KBM-7 (cell line): ENCODE results near the gene HSD3B7.
"Not testable (repeated sequence)": the region's sequence is repeated elsewhere in the genome, so short reads cannot be mapped to it uniquely, and the experiment has no call there.

Experiments used
- DNase-seq: peaks from one replicate; pipeline ENCODE4 v3.0.0-alpha.2; 2015
- in situ Hi-C: fragments of 300-500 bp; cut with MboI; formaldehyde crosslinking; loops from 2 replicates; pipeline ENCODE4 v1.14.3; 2020; ENCODE audit warnings: low sequenced_read_pairs, low pct_unique_long_range_greater_than_20kb, mixed read lengths

Gene HSD3B7

DNA sequence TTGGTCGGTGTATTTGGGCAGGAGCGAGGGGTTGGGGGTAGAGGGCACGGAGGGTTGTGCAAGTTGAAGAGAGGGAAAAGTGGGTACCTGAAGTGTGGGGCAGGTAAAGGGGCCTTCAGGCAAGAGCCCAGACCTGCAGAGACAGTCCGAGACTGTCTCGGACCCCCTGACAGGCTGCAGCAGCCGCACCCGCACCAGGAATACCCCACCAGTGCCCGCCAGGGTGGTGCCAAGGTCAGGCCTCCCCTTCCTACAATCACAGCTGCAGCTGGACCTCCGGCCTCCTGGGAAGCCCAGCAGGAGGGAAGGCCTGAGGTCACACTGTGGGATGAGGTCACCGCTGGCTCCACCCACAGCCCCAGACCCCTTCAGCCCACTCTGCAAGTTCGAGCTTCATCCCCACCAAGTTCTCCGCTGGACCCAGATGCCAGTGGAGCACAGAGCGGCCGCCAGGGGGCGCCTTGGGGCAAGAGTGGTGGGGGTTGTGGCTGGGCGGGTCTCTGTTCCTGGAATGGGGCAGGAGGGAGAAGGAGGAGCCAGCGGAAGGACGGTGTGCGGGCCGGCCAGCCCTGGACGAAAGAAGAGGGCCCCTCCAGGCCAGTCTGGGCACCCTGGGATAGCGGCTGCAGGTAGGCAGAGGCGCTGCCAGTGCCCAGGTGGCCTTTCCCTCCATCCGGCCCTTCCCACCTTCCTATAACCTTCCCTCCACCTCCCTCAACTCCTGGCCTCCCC, at the start of gene HSD3B7:
Gene HSD3B7, plus strand, starts transcription at position 539 of the 732 bp plus-strand sequence. CDS start 452 bp downstream, outside the sequence.
- in situ Hi-C loops, result no loop called here
- DNase-seq, result peak; percentile 85

DNA sequence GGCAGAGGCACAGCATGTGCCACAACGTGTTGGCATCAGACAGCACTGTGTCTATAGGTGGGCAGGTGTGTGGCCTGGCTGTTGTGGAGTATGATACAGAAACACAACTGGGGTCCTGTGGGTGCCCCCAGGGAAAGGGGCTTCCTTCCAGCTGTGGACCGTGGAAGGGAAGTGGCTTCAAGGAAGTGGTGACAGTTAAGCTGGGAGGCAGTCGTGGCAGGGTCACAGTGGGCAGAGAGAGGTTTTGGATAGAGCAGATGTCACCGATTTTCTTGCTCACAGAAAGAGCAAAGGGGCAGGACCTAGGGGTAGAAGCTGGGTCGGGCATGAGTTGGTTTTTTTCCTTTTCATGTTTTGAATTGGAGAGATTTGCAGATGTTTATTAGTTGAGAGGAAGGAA, 47.3 kb upstream of the HSD3B7 start:
- in situ Hi-C loops, result no loop called here
- no peak for DNase-seq

DNA sequence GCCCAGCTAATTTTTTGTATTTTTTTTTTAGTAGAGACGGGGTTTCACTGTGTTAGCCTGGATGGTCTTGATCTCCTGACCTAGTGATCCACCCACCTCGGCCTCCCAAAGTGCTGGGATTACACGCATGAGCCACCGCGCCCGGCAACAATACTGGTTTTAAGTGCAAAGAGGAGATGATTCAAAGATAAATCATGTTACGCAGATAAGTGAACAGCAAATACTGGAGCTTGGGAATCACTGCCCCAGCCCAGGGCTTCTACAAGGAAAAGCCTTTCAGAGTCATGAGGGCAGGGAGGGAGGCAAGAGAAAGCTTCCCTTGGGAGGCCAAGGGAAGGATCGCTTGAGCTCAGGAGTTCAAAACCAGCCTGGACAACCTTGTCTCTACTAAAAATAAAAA, 45.4 kb upstream of the HSD3B7 start:
- in situ Hi-C loops, DNase-seq: not testable (repeated sequence)

DNA sequence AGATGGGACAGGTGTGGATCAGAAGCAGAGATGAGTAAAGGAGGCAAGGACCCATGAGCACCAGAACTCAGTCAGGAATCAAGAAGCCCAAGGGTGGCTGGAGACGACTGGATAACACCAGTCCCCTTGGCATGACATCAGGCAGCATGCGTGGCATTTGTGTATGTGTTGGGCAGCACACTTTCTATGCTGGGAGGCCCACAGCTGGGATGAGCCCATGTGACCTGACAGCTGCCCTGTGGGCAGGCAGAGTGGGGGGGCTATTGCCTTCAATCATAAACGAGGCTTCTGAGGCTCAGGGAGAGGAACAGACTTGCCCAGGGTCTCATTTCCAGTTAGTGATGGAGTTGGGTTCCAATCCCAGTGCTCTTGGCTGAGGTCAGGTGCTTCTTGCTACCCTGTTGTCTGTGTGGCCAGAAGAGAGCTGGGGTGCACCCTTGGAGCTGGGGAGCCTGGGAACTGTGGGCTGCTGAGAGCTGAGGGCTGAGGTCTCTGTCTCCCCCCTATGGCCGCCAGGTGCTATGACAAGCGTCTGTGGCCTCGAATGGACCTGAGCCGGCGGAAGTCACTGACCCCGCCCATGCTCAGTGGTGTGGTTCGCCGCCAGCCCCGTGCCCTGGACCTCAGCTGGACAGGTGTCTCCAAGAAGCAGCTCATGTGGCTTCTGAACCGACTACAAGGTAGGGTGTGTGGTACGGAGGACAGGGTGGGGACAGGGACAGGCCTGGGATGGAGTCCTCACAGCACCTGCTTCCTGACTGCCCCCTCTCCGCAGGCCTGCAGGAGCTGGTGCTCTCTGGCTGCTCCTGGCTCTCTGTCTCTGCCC, 43.2 kb upstream of the HSD3B7 start:
- DNase-seq, result peak; percentile 79
- in situ Hi-C loops, result no loop called here

GRCh38 chr16:30942426-30942806, 42.6 kb upstream of the HSD3B7 start:
- in situ Hi-C loops, result no loop called here
- no peak for DNase-seq

- in situ Hi-C loops, result no loop called here
- no peak for DNase-seq
Measured at GRCh38 chr16:30944352-30944751, 40.7 kb upstream of the HSD3B7 start.

DNA sequence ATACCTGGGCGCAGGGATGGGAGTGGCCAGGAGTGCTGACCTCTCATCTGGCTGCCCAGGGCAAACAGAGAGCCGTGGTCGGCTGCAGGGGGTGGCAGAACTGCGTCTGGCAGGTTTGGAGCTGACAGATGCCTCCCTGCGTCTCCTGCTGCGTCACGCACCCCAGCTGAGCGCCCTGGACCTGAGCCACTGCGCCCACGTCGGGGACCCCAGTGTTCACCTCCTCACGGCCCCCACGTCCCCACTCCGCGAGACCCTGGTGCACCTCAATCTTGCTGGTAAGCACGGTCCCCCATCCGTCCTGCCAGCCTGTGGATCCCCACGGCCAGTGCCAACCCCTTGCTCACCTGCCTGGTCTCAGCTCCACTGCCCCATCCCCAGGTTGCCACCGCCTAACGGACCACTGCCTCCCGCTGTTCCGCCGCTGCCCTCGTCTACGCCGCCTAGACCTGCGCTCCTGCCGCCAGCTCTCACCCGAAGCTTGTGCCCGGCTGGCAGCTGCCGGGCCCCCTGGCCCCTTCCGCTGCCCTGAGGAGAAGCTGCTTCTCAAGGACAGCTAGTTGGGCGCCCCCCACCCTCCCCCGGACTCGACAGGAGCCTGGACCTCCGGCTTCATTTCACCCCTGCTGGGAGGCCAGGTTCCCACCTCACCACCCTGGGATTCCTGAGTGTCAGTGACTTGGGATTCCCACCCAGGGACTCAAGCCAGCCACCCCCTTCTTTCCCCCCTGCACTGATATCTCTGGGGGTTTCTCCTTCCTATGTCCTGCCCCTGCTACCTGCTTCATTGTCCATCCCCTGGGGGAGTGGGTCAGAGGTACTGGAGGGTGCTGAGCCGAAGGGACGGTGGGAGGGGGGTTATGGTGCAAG, 38.1 kb upstream of the HSD3B7 start:
- in situ Hi-C loops, result no loop called here
- DNase-seq, result no peak

DNA sequence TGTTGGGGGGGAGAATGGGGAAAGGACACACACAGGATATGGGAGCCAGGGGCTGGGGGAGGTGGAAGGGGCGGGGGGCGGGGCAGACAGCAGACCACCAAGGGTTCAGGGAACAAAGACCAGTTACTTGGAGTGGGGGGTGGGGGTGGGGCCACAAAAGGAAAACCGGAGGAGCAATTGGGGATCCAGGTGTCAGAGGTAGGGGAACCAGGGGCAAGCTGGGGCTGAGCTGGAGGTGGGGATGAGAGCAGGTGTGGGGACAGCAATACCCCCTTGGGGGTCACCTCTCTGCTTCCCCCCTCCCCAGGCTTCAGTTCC, 37.5 kb upstream of the HSD3B7 start:
- no peak for DNase-seq
- in situ Hi-C loops, result no loop called here

GRCh38 chr16:30947859-30948666, 36.9 kb upstream of the HSD3B7 start:
- peak; percentile 52 for DNase-seq
- in situ Hi-C loops, result no loop called here

- in situ Hi-C loops, result no loop called here
Measured at GRCh38 chr16:30948667-30949649, 36.0 kb upstream of the HSD3B7 start, which contains the start of gene ORAI3. Gene ORAI3, plus strand, starts transcription at chr16:30949068. Its CDS starts 222 bp downstream, at chr16:30949290.

DNA sequence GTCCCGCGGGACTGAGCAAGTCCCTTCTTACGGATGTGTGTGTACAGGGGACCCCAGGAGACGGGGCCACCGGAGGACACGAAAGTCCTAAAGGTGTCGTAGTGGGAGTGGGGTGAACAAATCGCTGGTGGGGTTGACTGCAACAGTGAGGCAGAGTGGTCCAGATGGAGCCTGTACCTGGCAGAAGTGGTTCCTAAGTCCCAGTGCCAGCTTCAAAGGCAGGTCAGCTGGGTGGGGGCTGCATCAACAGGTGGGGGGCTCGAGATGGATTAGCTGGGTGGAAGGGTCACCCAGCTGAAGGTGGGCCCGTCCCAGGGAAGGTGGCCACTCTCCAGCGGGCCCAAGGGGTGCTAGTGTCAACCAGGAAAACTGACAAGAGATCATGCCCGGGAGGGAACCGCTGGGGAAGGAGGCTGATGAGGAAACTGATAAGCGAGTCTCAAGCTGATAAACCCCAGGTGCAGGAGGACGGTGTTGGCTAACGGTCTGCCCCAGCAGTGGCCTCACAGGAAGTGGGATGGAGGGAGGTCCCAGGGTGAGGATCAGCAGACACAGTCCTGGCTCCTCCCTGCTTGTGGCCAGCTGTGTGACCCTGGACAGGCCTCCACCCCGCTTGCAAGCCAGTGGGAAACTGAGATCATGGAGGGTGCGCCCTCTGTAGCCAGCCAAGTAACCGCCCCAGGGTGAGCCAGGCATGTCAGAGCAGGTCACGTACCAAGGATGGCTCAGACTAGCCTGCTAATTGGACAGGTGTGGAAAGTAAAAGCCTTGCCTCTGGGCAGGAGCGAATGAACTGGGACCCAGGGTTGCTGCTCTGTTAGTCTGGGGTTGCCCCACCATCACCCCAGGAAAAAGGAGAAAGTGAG, 35.1 kb upstream of the HSD3B7 start:
- DNase-seq, result peak; percentile 93
- in situ Hi-C loops, result no loop called here

More at GRCh38 chr16:30948667-30949649, 36.0 kb upstream of the HSD3B7 start, which contains the start of gene ORAI3:
- peak; percentile 73 for DNase-seq

DNA sequence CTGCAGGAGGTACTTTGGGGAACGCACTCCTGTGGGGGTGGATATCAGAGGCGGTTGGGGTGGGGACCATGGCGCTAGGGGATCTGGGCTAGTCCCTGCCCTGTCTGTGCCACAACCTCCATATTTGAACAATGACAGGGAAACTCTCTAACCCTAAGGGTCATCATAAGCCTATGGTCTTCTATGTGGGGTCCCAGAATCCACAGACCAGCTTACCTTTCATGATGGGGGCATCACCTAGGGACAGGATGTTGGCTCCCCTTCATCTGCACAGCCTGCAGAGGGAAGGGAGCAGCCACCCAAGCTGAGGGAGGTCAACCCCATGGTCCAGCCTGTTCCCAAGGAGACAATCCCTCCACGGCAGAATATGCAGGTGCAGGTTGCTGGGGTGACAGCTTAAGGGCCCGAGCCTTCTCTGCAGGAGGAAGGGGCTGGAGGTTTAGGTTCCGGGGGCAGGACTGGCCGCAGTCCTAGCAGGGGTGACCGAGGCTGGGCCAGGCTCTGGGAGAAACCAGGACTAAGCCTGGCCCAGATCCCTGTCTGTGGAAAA, 34.4 kb upstream of the HSD3B7 start:
- no peak for DNase-seq
- in situ Hi-C loops, result no loop called here

GRCh38 chr16:30951193-30951592, 33.8 kb upstream of the HSD3B7 start:
- in situ Hi-C loops, result no loop called here
- DNase-seq, result no peak

DNA sequence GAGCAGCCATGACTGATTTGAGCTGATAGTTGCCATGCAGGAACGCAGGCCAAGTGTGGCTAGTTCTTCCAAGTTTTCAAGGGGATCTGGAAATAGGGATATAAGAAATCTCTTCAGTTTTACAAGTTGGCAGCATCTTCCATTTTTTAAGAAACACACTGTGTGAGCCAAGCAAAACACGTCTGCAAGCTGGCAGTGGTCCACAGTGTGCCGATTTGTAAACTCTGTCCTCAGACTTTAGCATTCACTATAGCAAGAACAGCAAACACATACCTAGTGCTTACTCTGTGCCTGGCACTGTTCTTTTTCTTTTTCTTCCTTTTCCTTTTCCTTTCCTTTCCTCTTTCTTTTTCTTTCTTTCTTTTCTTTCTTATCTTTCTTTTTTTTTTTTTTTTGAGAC, 33.3 kb upstream of the HSD3B7 start:
- in situ Hi-C loops, result no loop called here
- DNase-seq, result no peak

DNA sequence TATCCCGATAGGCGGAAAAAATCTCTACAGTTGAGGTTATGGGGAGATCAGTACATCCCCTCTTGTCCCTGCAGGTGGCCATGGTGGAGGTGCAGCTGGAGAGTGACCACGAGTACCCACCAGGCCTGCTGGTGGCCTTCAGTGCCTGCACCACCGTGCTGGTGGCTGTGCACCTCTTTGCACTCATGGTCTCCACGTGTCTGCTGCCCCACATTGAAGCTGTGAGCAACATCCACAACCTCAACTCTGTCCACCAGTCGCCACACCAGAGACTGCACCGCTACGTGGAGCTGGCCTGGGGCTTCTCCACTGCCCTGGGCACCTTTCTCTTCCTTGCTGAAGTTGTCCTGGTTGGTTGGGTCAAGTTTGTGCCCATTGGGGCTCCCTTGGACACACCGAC, 31.9 kb upstream of the HSD3B7 start:
- in situ Hi-C loops, result no loop called here
- DNase-seq, result no peak

- DNase-seq, result peak; percentile 82
- in situ Hi-C loops, result no loop called here
Measured at GRCh38 chr16:30953511-30954124, 31.4 kb upstream of the HSD3B7 start.
